GM19463 (cell line): ENCODE measurements around the gene IPO11.

Experiments used
- ATAC-seq: cut with Tn5 transposase; IDR thresholded peaks from one replicate; pipeline ENCODE4 v1.9.1; 2021; ENCODE audit warnings: mild to moderate bottlenecking, moderate library complexity; ENCODE audit not compliant: unreplicated experiment

Gene IPO11

GRCh38 chr5:62568143-62568542 is 155.6 kb downstream of the IPO11 start:
- ATAC-seq, result no peak

- ATAC-seq, result no peak
These were observed 156.4 kb downstream of the IPO11 start for GRCh38 chr5:62568800-62569432.

GRCh38 chr5:62569470-62569869 is 156.9 kb downstream of the IPO11 start:
- ATAC-seq, result no peak

GRCh38 chr5:62572918-62573514 is 160.5 kb downstream of the IPO11 start:
- ATAC-seq, result no peak

- peak; percentile 48 for ATAC-seq
These were observed 162.0 kb downstream of the IPO11 start for GRCh38 chr5:62574599-62574998.

GRCh38 chr5:62575066-62575465 is 162.5 kb downstream of the IPO11 start:
- no peak for ATAC-seq

GRCh38 chr5:62575489-62575888 is 162.9 kb downstream of the IPO11 start:
- no peak for ATAC-seq

- ATAC-seq, result no peak
These were observed 164.1 kb downstream of the IPO11 start for GRCh38 chr5:62576570-62577170.

GRCh38 chr5:62577488-62577887 is 164.9 kb downstream of the IPO11 start:
- ATAC-seq, result no peak

GRCh38 chr5:62578540-62578939 is 166.0 kb downstream of the IPO11 start, which contains the start of gene LRRC70:
LRRC70 (plus strand) TSS chr5:62578819; CDS start chr5:62579439, 620 bp downstream.
- ATAC-seq, result peak; percentile 79

- no peak for ATAC-seq
These were observed 167.2 kb downstream of the IPO11 start for GRCh38 chr5:62579761-62580160.

GRCh38 chr5:62581836-62582597 is 169.5 kb downstream of the IPO11 start:
- no peak for ATAC-seq

- ATAC-seq, result no peak
These were observed 171.8 kb downstream of the IPO11 start for GRCh38 chr5:62584391-62584790.

- no peak for ATAC-seq
These were observed 172.7 kb downstream of the IPO11 start for GRCh38 chr5:62585306-62585705.

GRCh38 chr5:62585751-62586150 is 173.2 kb downstream of the IPO11 start:
- ATAC-seq, result no peak

GRCh38 chr5:62587737-62588136 is 175.2 kb downstream of the IPO11 start:
- ATAC-seq, result no peak

GRCh38 chr5:62588668-62589067 is 176.1 kb downstream of the IPO11 start:
- no peak for ATAC-seq

- ATAC-seq, result no peak
These were observed 176.9 kb downstream of the IPO11 start for GRCh38 chr5:62589504-62589903.

GRCh38 chr5:62590387-62590786 is 177.8 kb downstream of the IPO11 start:
- no peak for ATAC-seq

- no peak for ATAC-seq
These were observed 180.0 kb downstream of the IPO11 start for GRCh38 chr5:62592558-62592957.

GRCh38 chr5:62593331-62593730 is 180.8 kb downstream of the IPO11 start:
- ATAC-seq, result no peak
